B cell (primary cell): ENCODE data around the gene TBX4. TPM values are rescaled to one million over a fixed set of nuclear protein-coding genes. Genes with fewer than 3 reads are reported as not detected.

Experiments used
- ATAC-seq: fragments of 200-7000 bp; cut with Tn5 transposase; one replicate; pipeline ENCODE4 v1.10.0; 2021; ENCODE audit warnings: low read depth, mild to moderate bottlenecking, moderate number of reproducible peaks, moderate library complexity
- CTCF ChIA-PET: fragments of 350-600 bp; sonication (Branson Sonifier 250); formaldehyde crosslinking; loops from one replicate; lab custom pipeline; 2021; ENCODE audit warnings: antibody characterized with exemption, inconsistent platforms; lab: Charles Lee
- POLR2A ChIA-PET: fragments of 350-600 bp; sonication (Branson Sonifier 250); formaldehyde crosslinking; loops from one replicate; lab custom pipeline; 2021; ENCODE audit warnings: antibody characterized with exemption; lab: Charles Lee
- DNase-seq: peaks from one replicate; pipeline ENCODE4 v3.0.0; 2013
- H2AFZ ChIP-seq: 2 replicates; pipeline ENCODE4 v1.6.1; 2012; ENCODE audit warnings: mild to moderate bottlenecking, low read depth, low read length; ENCODE audit not compliant: insufficient read depth, poor library complexity, severe bottlenecking
- H3K27ac ChIP-seq, 2 donors: 1 replicate in 1 of 2; 2 replicates in 1 of 2; pipeline ENCODE4 v1.5.1; 2012 to 2013; ENCODE audit warnings: low read length in 2 of 2, mild to moderate bottlenecking in 2 of 2, moderate library complexity in 1 of 2
- H3K27me3 ChIP-seq, 4 experiments: fragments of 200-600 bp in 1 of 4; sonication (generic) in 1 of 4; replicated peaks in 1 of 4; 1 replicate in 2 of 4; 2 replicates in 2 of 4; pipeline versions ENCODE4 v1.6.1 to v1.7.0; 2013 to 2016; ENCODE audit warnings: low read length in 3 of 4, mild to moderate bottlenecking in 2 of 4, mixed read lengths in 1 of 4, moderate library complexity in 1 of 4; ENCODE audit not compliant: insufficient read depth in 4 of 4, control insufficient read depth in 3 of 4; ENCODE audit errors: control extremely low read depth in 1 of 4
- H3K36me3 ChIP-seq, 2 experiments: replicated peaks in 1 of 2; 1 replicate in 1 of 2; 2 replicates in 1 of 2; pipeline versions ENCODE4 v1.6.1 to v1.7.1; 2013; ENCODE audit warnings: low read length in 1 of 2; ENCODE audit not compliant: insufficient read depth in 2 of 2, control insufficient read depth in 1 of 2; ENCODE audit errors: control extremely low read depth in 1 of 2, extremely low read depth in 1 of 2
- H3K4me1 ChIP-seq, 2 donors: fragments of 200-600 bp in 1 of 2; sonication (generic) in 1 of 2; 1 replicate in 1 of 2; 2 replicates in 1 of 2; pipeline versions ENCODE4 v1.5.1 to v1.6.1; 2013 to 2017; ENCODE audit warnings: low read length in 2 of 2; ENCODE audit not compliant: control insufficient read depth in 2 of 2, insufficient read depth in 2 of 2
- H3K4me2 ChIP-seq: replicated peaks from 2 replicates; pipeline ENCODE3; 2012; ENCODE audit warnings: mild to moderate bottlenecking, low read depth, low read length; ENCODE audit not compliant: poor library complexity, severe bottlenecking
- H3K4me3 ChIP-seq, 5 experiments: fragments of 200-600 bp in 1 of 5; sonication (generic) in 1 of 5; 1 replicate in 3 of 5; 2 replicates in 2 of 5; pipeline versions ENCODE4 v1.5.1 to v1.7.0; 2011 to 2016; ENCODE audit warnings: low read length in 4 of 5, mild to moderate bottlenecking in 4 of 5, low read depth in 2 of 5, control low read depth in 1 of 5, moderate library complexity in 1 of 5; ENCODE audit not compliant: insufficient read depth in 1 of 5; ENCODE audit errors: control extremely low read depth in 1 of 5, extremely low read depth in 1 of 5
- H3K79me2 ChIP-seq: fragments of 200-600 bp; sonication (generic); one replicate; pipeline ENCODE4 v1.6.0; 2016; ENCODE audit warnings: low read length; ENCODE audit not compliant: control insufficient read depth, insufficient read depth
- H3K9ac ChIP-seq: fragments of 200-600 bp; sonication (generic); 2 replicates; pipeline ENCODE4 v1.6.1; 2017; ENCODE audit warnings: mild to moderate bottlenecking, low read length, moderate library complexity
- H3K9me3 ChIP-seq, 3 donors: one replicate each; pipeline versions ENCODE4 v1.6.1 to v1.7.1; 2013; ENCODE audit warnings: low read length in 2 of 3; ENCODE audit not compliant: control insufficient read depth in 2 of 3, insufficient read depth in 1 of 3; ENCODE audit errors: control extremely low read depth in 1 of 3
- H4K20me1 ChIP-seq: 2 replicates; pipeline ENCODE4 v1.6.0; 2012; ENCODE audit warnings: mild to moderate bottlenecking, low read length; ENCODE audit not compliant: insufficient read depth, control insufficient read depth, poor library complexity, severe bottlenecking
- H3K27ac Mint-ChIP-seq: one replicate; pipeline ENCODE4 v1.8.0; 2021; ENCODE audit warnings: mixed read lengths
- H3K27me3 Mint-ChIP-seq: one replicate; pipeline ENCODE4 v1.8.0; 2021; ENCODE audit warnings: mixed read lengths
- H3K4me1 Mint-ChIP-seq: one replicate; pipeline ENCODE4 v1.8.0; 2021; ENCODE audit warnings: mixed read lengths
- H3K4me3 Mint-ChIP-seq: one replicate; pipeline ENCODE4 v1.8.0; 2021; ENCODE audit warnings: mixed read lengths
- H3K9me3 Mint-ChIP-seq: one replicate; pipeline ENCODE4 v1.8.0; 2022; ENCODE audit warnings: mixed read lengths; ENCODE audit not compliant: insufficient read depth
- EZH2 ChIP-seq: IDR thresholded peaks from 2 replicates; pipeline ENCODE4 v1.6.1; 2012; ENCODE audit warnings: borderline replicate concordance, low read depth, mild to moderate bottlenecking, moderate library complexity, low read length; ENCODE audit not compliant: insufficient read depth, poor library complexity, severe bottlenecking
- WGBS: methylation state at CpG from one replicate; pipeline ENCODE4 v1.1.5; 2013; ENCODE audit warnings: missing lambda C conversion rate; ENCODE audit not compliant: insufficient coverage; 5-methylcytosine and 5-hydroxymethylcytosine counted together
- intact Hi-C: fragments of 100-400 bp; cut with micrococcal nuclease; formaldehyde crosslinking; loops from one replicate; pipeline ENCODE4 v1.10.0; 2022
- polyA plus RNA-seq: library from polyadenylated mRNA; depleted of rRNA; stranded (reverse); fragments of >200 nt; gene quantifications from 2 replicates; pipeline ENCODE4 v1.2.3, GENCODE V29; 2012
- total RNA-seq, 2 donors: library from RNA; stranded (reverse); fragments of 120-200 nt in 1 of 2; gene quantifications; 1 replicate in 1 of 2; 2 replicates in 1 of 2; pipeline versions ENCODE4 v1.2.3 to v1.2.4, GENCODE V29; 2013 to 2022
- TF ChIP-seq, protein P1 (sequence below): fragments of 200-600 bp; IDR thresholded peaks from one replicate; pipeline ENCODE4 v1.8.0; 2022; ENCODE audit warnings: antibody characterized with exemption, mild to moderate bottlenecking

TBX4 gene
- total and polyA plus RNA-seq, 2 donors (not counting 1 experiment from before 2014, with no cell fraction given): not detected

DNA sequence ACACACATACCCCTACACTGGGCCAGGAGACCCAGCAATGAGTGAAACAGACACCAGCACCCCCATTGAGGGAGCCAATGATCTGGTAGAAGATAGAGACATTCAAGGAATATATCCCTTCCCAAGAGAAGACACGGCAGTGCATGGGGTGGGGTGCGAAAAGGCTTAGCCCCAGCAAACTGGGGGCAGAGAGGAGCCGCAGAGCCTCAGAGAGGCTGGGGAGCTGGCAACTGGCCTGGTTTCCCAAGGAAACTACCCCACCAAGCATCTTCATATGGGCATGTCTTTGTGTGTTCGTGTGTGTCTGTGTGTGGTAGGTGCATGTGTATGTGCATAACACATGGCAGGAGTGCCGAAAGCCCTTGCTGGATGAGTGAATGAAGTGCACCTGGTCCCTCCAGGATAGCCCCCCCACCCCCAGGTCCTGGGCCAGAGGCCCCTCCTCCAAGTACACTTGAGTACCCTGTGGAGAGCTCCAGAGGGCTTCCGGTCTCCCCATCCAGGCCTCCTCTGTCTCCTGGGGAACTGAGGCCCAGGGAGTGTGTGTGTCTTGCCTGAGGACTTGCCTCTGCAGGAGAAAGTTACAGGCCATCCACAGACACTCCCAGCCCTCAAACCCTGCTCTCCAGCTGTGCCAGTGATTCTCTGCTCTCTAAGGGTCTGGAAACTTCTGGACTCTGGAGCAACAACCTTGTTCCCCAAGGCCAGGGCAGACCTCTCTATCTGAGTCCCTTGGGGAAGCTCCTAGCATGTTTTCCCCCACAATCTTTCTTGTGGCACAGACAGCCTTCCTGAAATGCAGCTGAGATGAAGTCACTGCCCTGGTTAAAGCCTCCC, 36.6 kb upstream of the TBX4 start:
- H3K27me3 ChIP-seq: peaks cover 0 to 54% (median 21%) of the 10 kb centered on the region in 4 experiments
- intact Hi-C loops: loop anchor here (10.0 kb wide), 1 partner anchor 699 kb away; no protein-coding TSS in a partner anchor

More for the DNA sequence above, 36.6 kb upstream of the TBX4 start:
- ChIA-PET POLR2A (no interaction called here), CTCF (interaction anchor here (0.9 to 2.2 kb wide), 4 partner anchors 9 to 421 kb away, joined by 3 to 9 read pairs (median 4); no protein-coding TSS in a partner anchor)
- Mint-ChIP-seq H3K27ac (no peak overlapping the region), H3K27me3 (peaks cover 30% of the 10 kb centered on the region), H3K4me3 (no peak overlapping the region), H3K9me3 (no peaks in the 10 kb centered on the region), H3K4me1 (peaks cover 12% of the 10 kb centered on the region)
- H3K9ac ChIP-seq: no peak overlapping the region
- peaks cover 1% of the 10 kb centered on the region for H4K20me1 ChIP-seq
- H3K4me3 ChIP-seq: no peak overlapping the region
- ATAC-seq (no peak), DNase-seq (peak; percentile 9)
- TF ChIP-seq EZH2: no peak
- TF ChIP-seq, protein P1, sequence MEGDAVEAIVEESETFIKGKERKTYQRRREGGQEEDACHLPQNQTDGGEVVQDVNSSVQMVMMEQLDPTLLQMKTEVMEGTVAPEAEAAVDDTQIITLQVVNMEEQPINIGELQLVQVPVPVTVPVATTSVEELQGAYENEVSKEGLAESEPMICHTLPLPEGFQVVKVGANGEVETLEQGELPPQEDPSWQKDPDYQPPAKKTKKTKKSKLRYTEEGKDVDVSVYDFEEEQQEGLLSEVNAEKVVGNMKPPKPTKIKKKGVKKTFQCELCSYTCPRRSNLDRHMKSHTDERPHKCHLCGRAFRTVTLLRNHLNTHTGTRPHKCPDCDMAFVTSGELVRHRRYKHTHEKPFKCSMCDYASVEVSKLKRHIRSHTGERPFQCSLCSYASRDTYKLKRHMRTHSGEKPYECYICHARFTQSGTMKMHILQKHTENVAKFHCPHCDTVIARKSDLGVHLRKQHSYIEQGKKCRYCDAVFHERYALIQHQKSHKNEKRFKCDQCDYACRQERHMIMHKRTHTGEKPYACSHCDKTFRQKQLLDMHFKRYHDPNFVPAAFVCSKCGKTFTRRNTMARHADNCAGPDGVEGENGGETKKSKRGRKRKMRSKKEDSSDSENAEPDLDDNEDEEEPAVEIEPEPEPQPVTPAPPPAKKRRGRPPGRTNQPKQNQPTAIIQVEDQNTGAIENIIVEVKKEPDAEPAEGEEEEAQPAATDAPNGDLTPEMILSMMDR: no peak
- no peak overlapping the region for H2AFZ ChIP-seq
- peaks cover 0 to 21% (median 0%) of the 10 kb centered on the region in 3 donors for H3K9me3 ChIP-seq
- 91% methylated on average over 4 of the region's 6 CpGs for WGBS
- peaks cover 23 to 30% of the 10 kb centered on the region in 2 donors for H3K4me1 ChIP-seq
- no peaks in the 10 kb centered on the region for H3K79me2 ChIP-seq
- no peaks in the 10 kb centered on the region for H3K36me3 ChIP-seq
- H3K27ac ChIP-seq: no peak overlapping the region
- H3K4me2 ChIP-seq: no peak overlapping the region
